Stimulated activated CD4-positive, alpha-beta T cell treated with anti-CD3 and anti-CD28 coated beads, TNF-alpha, amount 100 ng/mL, for 24 hours (primary cell): ENCODE data around the gene NRP2.

ENCODE experiments used
- DNase-seq, 3 experiments: peaks; one replicate each; pipeline ENCODE4 v3.0.0-alpha.2; 2020; ENCODE audit warnings: low read depth in 3 of 3

NRP2 gene

DNA sequence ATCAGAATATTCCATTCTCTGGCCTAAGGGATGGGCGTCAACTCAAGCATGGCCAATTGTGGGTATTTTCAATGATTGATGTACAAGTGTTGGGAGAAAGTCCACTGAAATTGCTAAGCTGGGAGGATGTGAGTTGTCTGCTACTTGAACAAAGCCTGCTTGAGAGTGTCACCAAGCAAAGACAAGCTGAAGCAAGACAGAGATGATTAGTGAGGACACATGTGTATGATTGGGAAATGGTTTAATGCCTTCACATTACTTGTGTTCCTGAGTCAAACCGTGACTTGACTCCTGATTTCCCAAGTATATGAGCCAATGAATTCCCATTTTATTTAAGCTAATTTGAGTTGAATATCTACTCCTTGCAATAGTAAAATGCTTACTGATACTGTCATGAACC, 23.7 kb upstream of the NRP2 start:
- no peak for DNase-seq

DNA sequence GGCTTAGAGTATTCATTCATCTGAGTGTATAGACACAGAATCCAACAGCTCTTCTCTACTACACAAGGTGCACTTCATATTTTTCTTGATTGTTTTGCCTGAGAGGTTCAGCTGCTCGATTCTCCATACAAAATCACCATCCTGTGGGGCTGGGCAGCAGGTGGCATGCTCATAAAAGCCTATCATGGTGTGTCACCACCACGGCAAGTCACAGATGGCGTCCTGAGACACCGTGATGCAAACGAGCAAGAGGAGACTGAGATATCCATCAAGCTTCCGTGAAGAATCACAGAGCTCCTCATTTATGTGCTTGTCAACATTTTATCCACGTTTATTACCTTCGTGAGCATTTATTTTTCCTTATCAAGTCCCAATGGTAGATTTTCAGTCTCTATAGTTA, 22.4 kb upstream of the NRP2 start:
- no peak for DNase-seq

DNA sequence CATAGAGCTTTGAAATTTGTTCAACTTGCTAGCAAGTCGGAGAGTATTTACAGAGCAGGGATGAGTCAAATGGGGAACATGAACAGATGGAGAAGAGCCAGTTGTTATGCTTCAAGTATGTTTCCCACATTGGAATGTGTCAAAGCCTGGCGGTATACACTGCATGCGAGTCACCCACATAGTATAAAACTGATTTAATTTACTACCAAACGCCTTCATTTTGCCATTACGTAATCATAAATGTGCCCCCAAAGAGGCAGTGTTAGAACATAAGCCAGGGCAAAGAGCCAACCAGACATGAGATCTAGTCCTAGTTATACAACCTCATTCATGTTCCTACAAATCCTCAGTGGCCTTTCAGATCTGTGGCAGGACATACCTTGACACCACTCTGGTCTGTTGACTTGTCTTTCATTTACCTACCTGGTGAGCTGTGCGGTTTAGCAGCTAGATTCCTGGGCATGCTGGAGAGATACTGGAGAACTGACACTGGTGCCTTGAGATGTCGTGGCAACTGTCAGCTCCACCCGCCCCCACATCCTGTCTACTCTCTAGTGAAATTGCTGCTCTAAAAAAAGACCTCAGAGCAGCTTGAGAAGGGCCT, 21.7 kb upstream of the NRP2 start:
- peak in 2 of 3 experiments; percentile 21 to 36 for DNase-seq

DNA sequence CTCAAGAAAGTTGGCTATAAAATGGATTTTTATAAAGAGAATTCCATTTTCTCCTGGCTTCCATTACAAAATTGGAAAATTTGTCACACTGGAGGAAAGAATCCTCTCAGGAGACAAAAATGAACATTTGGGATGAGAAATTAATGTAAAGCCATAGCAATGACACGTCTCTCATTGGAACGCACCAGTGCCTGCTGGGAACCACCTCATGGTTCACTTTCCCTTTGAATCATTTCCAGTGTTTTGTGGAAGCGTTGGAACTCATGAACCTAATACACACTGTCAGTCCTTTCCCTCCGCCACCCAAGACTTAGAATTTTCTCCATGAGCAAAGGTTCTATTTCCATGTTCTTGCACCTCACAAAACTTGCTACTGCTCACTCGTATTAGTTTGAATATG, 21.0 kb upstream of the NRP2 start:
- DNase-seq = no peak

DNA sequence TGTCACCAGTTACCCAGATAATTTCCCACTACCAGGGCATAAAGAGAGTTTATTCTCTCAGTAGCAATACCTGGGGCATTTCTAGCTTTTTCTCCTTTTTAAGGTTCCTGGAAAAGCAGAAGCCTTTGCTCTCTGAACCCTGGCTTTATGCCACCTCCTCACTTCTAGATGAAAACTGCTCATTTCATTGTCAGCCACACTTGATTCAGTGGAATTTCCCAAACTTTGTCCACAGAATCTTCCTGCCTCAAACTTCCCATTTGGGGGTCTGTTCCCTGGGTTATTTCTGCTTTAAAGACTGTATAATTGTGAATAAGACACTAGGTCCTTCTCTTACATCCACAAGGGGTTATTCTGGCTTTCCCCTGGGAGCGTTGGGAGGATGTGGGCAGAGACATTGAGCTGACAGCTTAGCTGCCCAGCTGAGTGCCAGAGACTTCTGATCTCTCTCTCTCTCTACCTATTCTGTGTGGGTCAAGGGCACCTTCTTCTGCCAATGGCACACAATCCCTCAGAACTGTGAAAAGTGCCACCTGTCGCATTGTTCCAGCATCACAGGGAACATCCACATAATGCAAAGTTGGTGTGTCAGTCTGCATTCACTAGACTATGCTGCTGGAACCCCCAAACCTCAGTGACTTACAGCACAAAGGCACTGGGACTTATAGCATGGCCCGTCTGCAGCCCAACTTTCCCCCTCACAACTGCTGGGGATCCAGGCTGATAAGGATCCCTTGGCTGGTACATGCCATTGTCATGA, 19.9 kb upstream of the NRP2 start:
- no peak for DNase-seq

DNA sequence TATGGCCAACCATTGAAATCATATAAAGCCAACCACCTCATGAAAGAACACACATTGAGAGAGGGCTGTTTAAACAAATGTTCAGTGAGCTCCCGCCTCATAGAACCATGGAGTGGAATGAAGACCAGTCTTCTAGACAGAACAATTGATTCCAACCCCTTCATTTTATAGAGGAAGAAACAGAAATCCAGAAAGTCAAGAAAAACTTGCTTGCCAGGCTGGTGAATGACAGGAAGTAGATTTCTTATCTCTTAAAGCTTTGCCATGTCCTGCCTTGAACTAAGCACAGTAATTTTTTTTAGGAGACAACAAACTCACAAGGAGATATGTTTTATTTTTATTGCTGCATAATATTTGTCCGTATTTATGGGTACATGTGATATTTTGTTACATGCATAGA, 16.5 kb upstream of the NRP2 start:
- DNase-seq = no peak

DNA sequence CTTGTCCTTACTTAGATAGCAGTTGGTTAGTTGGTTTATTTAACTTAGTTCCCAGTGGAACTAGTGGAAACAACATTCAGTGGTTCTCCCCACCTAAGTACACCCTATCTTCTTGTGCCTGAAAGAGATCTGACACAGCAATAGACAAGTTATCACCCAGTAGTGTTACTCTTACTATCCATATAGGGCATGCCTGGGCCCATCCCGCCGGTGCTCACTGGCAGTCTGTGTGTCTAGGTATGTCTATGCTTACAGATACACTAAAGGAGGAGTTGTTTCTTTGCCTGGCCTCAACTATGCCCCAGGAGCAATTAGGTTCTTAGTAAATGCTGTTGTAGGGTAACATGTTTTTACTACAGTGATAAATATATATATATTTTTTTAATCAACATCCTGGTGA, 12.0 kb upstream of the NRP2 start:
- DNase-seq = no peak

DNA sequence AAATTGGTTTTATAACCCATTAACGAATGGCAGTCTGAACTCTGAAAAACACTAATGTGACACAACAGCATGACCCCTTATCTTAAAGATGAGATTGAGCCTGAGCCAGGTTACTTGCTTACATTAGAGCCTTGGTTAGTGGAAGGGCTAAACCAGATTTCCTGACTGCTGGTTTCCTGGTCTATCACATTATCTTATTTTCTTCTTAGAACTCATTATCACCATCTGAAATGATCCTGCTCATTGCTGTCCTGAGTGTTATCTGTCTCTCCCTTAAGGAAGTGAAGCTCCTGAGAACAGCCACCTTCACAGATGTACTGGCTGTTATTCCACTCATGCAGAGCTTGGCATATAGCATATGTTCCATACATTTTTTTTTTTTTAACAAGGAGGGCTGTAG, 9.0 kb upstream of the NRP2 start:
- DNase-seq = no peak

DNA sequence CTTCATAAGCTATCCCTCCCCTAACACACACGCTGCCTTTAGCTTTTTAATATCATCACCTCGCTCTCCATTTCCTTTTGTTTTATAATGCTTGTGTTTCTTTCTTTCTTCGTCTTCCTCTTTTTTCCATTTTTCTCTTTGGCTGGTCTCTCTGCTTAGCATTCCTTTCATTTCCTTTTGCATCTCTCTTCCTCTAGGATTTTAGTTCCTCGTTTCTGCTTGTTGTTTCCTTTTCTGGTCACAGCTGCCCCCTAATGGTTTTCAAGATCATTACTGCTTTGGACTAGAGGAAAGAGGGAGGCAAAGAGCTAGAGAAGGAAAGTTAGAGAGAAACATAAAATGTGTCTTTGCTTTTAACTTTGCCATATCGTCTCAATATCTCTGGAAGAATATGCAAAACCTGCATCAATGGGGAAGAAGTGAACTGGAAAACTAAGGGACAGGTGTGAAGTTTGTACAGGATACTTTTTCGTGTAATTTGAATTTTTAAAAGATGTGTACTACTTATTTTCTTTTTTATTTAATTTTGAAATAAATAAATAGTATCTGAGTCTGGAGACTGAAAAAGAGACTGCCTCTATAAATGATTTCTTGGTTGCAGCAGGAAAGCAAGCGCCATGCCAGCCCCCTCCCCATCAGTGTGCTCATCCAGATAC, 6.3 kb upstream of the NRP2 start:
- no peak for DNase-seq

DNA sequence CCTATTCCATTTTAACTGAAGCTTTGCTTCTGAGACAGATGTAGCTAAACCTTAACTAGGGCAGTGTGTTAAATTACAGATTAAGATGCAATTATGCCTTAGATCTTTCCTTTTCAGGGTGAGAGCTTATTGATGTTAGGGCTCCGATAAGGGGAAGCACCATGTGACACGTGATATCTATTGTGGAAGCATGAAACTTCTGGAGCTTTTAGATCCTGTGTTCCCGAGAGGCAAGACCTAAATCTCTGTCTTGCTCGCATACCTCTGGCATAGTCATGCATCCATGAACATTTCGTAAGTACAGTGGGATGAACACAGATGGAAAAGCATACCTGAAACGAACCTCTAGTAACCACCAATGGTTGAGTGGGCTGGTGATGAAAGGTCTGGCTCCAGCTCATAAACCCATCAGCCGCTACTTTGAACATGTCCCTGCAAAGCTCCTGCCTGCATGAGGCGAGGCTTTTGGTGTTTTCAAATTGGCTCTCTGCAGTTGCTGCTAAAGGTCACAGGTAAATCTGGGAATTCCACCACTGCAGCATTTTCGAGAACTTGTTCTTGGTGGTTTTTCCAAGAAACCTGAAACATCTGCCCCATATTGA, 3.7 kb upstream of the NRP2 start:
- no peak for DNase-seq

DNA sequence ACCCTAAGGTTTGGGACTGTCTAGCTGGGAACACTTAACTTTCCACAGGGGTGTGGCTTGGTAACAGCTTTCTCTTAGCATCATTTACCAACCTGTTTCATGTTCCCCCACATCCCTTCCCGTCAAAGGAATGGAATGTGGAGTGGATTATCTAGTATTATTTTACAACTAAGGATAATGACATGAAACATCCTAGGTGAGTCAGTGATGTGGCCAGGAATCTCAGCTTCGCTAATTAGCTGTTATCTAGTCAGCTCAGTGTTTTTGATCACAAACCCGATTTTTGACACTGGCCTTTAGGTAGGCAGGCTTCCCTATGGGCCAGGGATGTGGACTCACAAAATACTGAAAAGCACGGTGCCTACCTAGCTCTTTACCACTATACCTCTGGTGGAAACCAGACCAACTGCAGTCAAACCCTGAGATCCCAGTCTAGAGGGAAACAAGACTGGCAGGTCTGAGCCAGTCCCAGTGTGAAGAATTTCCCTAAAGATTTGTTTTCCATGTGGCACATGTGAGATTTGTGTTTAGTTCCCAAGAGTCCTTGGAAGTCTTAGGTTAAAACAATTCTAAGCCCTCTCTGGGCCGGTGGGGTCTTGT, 2.8 kb upstream of the NRP2 start:
- DNase-seq = no peak

DNA sequence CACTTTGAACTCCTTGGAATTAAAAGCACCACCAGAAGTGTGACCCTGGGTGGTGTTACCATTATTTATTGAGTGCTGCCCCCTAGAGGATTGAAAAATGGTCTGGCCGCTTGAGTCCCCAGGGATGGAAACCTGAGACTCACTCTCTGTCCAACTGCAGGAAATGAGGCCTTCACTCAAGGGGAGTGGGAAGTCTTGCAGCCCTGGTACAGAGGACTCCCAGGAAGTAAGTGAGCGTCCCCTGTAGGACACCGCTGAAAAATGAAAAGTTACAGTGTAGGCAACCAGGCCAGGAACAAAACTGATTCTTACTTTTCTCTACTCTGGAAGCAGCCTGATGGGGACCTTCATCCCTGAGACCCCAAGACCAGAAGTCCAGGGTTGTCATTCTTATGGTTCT, 2.2 kb upstream of the NRP2 start:
- DNase-seq = peak in 1 of 3 experiments; percentile 25

DNA sequence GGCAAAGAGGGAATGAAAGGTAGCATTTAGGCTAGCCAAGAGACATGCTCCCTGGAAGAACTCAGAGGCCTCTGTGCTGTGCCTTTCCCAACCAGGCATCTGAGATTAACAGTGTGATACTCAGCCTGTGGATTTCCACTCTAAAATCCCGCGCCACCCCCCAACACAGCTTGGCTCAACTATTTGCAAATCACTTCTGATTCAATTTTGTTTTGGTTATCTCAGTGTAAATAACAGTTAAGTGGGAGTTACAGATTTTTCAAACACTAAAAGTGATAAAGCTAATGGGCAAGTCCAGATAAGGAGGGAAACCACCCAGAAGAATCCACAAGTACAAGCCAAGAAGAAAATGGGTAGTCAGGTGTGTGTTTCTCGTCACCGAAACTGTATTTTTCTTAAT, 1.4 kb upstream of the NRP2 start:
- DNase-seq = no peak

DNA sequence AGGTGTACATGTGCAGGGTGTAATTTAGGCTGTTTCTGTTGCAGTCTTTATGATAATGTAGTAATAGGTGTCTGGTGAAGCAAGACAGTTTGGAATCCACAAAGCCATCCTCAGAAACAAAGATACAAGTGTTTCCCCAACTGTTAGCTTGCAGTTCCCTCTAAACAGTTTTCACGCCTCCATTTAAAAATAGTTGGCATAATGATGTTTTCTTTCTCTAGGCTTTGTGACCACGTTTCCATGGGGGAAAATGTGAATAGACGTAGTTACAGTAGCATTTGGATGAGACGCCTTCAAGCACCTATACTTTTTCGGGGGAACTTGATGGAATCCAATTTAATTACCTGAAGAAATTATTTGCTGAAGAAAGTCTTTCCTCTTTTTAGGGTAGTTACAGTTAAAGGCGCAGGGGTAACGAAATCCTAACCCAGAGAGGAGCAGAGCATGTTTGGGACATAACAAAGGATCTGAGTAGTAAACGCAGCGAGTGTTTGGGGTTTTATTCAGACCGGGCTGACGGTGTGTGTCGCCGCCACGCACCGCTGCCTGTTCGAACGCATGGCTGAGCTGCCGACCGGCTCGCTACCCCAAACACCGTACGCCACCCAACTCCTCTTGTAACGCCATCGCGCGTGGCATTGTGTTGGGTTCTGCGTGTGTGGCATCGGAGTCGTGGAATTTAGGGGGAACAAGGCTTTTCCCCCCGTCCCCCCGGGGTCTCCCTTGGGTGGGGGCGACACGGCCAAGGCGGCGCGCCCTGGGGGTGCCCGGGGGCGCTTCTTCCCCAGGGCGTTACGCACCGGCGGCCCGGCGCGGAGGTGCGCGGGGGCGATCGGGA, 681 bp upstream of the NRP2 start:
- no peak for DNase-seq

DNA sequence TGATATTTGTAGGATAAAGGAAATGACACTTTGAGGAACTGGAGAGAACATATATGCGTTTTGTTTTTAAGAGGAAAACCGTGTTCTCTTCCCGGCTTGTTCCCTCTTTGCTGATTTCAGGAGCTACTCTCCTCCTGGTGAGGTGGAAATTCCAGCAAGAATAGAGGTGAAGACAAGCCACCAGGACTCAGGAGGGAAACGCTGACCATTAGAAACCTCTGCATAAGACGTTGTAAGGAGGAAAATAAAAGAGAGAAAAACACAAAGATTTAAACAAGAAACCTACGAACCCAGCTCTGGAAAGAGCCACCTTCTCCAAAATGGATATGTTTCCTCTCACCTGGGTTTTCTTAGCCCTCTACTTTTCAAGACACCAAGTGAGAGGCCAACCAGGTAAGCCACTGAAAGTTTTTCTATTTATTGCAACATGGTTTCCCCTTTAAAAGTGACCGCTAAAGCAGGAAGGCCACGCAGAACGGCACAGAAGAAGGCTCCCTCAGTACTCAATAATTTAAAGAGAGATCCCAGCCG, 735 bp downstream of the NRP2 start:
- no peak for DNase-seq

DNA sequence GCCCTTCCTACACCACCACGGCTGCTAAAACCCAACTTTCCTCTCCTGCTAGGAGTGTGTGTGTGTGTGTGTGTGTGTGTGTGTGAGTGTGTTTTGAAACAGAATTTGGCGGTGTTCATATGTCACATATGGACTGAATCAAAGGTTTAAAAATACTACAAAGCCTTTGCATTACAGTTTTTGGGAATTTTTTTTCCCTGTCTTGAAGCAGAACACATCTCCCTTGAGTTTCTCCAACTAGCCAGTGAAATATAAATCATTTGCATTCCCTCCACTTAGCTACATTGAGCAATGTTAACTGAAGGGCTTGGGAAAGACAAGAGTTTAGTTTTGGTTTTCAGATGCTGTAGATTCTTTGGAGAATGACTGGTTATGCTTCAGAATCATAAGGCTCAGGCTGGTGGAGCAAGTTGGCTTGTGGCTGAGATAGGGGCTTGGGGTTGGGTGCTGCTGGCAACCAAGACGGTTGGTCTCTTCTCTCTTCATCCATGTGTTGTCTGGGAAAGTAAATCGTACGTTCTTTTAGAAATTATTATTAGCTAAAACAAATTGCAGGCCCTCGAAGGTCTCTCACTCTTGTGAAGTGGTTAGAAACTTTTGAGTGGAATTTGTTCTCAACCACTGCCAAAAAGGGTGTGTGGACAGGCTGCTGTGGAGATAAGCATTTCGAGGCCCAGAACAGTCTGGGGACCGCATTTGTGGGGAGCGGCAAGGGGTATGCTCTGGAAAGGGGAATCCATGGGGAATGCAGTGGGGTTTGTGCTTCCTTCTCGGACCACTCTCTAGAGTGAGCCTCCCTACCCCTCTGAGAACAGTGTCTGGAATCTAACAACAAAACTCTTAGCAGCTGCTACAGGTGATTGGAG, 1.4 kb downstream of the NRP2 start:
- DNase-seq = no peak

DNA sequence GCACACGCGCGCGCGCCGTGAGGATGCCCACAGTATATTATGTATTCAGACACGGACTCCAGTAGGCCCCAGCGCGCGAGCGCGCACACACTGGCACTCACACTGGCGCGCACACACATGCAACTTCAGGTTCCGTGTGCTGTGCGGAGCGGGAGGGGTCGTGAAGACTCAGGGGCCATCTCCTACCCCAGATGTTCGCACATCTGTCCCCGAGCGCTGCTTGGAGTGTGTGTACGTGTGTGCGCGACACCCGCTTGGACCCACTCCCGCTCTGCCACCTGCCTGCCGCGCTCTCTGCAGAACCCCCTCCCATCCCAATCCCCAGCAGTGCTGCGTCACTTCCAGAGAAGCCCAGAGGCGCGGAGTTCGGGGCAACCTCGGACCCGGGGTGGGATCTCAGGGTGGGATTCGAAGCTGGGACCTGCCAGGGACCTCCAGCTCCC, 2.6 kb downstream of the NRP2 start:
- no peak for DNase-seq

DNA sequence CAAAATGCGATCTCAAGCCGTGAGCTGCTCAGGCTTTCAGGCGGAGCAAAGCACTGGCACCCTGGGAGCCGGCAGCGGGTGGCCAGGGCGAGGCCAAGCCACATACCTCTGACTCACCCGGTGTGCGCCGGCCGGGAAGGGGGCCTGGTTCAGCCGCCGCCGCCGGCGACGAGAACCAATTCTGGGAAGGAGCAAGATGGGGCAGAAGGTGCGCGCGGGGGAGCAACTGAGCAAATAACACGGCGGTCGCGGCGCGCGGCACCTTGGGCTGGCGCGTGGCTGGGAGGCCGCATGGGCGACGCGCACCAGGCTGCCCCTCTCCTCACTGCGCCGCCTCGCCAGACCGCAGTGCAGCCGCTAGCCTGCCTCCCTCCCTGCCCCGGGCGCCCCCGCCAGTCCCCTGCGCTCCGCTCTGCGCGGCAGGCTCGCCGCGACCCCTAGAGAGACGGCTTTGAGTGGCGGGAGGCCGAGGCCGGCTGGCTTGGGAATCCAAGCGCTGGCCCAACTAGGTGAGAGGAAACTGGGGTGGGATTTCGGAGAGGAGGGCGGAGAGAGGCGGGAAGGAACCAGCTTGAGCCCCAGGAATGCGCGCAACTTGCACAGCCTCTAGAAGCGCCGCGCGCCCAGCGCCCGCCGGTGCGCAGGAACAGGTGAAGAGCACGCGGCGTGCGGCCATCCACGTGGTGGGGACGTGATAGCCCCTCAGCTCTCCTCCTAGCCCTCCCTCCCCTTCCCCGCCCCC, 3.2 kb downstream of the NRP2 start:
- DNase-seq = no peak

DNA sequence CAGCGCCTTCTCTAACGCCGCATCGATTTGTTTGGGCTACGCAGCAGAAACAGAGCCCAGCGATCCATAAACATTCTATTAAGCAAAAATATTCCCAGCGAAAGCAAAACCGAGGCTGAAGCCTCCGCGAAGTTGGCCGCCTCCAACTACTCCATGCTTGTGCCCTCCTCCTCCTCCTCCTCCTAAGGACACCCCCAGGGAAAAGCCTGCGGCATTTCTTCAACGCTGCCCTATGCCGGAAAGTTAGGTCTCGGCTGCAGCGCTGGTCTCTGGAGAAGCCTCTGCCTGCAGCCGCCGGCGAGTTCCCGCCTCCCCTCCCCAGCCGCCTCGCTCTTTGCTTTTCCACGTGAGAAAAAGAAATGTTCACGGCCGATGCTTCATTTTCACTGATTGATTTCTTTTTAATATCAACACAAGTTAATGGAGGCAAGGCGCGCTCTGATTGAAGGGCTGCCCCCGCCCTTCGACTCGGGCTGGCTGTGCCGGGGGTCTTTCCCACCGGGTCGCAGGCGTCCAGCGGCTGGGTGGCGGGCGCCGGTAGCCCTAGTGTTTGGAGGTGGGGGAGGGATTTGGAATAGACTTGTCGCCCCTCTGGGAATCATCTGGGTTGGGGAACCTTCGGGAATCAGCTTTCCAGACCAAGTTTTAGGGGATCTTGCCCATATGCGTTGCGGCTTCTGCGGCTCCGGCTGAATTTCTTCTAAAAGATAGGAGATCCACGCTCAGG, 3.9 kb downstream of the NRP2 start:
- DNase-seq = no peak
